NCI-H2196 (cell line): ENCODE data around the gene TTBK2.
"Not testable (repeated sequence)": the region's sequence is repeated elsewhere in the genome, so short reads cannot be mapped to it uniquely, and the experiment has no call there.

Experiments used
- DNase-seq: peaks from one replicate; lab custom pipeline; 2025; ENCODE audit not compliant: unreplicated experiment; lab: John Stamatoyannopoulos, UW

TTBK2 gene

DNA sequence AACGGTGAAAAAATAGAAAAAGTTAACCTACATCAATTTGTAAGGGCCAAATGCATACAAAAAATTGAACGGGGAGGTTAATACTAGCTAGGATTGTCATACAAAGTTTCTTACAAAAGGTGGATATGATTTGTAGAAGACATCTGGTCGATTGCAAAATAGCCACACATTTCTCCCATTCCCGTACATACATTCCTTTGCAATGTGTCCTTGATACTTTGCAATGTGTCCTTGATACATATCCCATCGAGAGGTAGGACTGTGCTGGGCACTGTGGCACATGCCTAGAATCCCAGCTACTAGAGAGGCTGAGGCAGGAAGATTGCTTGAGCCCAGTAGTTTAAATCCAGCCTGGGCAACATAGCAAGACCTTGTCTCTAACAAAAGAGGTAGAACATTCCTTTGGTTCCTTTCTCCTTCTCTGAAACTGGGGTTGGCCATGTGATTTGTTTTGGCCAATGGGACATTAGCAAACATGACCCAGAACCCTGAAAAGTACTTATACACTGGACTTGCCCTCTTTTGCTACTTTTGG is 9.5 kb downstream of the TTBK2 start:
- DNase-seq = no peak

DNA sequence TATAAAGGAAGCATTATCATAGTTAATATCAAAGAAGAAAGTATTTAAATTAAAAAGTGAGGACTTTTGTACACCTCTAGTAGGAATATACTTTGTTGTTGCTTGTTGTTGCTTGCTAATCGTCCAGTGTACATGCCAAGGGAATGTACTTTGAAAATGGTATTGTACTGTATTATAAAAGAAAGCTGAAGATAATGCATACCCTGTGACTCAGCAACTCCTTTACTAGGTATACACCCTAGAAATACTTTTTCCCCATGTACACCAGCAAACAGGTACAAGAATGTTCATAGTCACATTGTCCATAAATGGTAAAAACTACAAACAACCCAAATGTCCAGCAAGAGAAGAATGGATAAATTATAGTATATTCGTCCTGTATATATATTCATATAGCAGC is 12.0 kb downstream of the TTBK2 start:
- no peak for DNase-seq

DNA sequence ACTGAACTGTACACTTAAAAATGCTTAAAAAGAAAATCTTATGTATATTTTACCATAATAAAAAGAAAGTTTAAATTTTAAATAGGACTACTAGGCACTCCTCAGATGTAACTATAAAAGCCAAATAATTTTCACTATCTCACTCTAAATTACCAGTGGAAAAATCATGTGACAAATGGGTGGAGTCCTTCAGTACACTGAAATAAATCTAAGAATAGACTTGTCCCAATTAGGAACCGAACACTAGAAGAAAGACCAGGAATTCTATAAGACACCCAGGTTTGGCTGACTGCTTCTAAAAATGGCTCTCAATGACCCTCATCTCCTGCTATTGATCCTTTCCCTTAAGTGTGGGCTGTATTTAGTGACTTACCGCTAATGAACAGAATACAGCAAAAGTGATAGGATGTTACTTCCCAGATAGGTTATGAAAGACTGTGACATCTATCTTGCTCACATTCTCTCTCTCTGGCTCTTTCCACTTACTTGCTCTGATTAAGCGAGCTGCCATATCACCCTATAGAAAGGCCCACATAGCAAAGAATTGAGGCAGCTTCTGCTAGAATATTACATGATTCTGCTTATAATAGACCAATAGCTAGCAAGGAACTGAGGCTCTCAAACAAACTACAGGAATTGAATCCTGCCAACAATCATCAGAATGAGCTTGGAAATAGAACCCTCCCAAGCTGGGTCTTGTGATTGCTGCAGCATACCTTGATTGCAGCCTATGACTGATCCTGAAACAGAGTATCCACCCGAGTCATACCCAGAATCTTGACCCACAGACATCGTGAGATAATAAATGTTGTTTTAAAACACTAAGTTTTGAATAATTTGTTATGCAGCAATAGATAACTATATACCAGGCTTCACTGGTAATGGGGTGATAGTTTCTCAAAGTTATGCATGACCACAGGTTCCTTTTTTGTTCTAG is 16.9 kb downstream of the TTBK2 start:
- no peak for DNase-seq

DNA sequence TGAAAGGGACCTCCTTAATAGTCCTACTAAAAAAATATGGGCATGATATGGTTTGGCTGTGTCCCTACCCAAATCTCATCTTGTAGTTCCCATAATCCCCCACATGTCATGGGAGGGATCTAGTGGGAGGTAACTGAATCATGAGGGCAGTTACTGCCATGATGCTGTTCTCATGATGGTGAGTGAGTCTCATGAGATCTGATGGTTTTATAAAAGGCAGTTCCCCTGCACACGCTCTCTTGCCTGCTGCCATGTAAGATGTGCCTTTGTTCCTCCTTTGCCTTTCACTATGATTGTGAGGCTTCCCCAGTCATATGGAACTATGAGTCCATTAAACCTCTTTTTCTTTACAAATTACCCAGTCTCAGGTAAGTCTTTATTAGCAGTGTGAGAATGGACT is 26.7 kb downstream of the TTBK2 start:
- not testable (repeated sequence) for DNase-seq

DNA sequence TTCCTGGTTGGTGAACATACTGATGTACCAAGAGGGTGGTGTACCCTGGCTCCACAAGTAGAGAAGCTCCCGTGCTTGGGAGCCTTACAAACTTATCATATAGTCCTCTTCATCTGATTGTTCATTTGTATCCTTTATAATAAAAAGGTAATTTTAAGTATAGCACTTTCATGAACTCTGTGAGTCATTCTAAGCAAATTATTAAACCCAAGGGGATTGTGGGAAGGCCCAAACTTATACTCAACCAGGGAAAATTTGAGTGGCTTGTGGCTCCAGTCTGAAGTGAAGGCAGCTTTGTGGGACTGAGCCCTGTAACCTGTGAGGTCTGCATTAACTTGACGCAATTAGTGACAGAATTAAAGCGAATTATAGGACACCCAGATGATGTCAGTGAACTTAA is 29.0 kb downstream of the TTBK2 start:
- no peak for DNase-seq

DNA sequence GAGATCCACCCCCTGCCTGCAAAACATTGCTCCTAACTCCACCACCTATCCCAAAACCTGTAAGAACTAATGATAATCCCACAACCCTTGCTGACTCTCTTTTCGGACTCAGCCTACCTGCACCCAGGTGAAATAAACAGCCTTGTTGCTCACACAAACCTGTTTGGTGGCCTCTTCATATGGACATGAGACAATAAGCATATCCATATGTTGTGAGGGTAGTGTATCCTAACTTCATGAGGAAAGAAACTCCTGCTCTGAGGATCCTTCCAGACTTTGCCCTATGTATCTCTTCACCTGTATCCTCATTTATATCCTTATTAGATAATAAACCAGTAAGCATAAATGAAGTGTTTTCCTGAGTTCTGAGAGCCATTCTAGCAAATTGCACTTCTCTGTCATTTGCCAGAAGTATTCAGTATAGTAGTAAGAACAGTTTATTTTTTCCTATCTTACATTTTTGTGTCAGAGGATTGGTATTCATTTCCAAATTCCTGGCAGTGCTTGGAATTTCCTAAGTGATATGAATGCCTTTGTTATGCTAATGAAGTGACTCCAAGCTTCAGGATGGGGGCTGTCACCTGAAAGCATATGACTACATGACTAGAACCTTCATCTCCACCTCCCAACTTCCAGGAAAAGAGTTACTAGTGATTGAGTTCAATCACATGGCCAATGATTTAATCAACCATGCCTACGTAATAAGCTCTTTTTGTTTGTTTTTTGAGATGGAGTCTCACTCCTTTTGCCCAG is 30.2 kb downstream of the TTBK2 start:
- DNase-seq = no peak

DNA sequence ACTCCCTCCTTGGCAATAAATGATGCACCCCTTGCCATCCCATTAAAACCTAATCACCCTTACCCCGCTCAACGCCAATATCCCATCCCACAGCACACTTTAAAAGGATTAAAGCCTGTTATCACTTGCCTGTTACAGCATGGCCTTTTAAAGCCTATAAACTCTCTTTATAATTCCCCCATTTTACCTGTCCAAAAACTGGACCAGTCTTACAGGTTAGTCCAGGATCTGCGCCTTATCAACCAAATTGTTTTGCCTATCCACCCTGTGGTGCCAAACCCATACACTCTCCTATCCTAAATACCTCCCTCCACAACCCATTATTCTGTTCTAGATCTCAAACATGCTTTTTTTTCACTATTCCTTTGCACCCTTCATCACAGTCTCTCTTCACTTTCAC is 33.2 kb downstream of the TTBK2 start:
- DNase-seq = not testable (repeated sequence)

DNA sequence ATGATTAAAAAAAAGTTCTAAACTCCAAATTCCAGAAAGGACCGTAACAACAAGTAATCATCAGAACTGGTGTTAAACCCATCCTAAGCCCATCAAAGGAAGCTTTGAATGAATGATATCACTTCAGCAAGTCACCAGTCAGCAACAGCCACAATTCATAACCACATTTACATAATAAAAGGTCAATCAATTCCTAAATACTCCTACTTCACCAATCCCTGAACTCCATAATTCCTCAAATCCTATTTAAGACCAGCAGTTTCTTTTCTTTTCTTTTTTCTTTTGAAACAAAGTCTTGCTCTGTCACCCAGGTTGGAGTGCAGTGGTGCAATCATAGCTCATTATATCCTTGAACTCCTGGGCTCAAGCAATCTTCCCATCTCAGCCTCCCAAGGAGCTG is 40.5 kb downstream of the TTBK2 start:
- DNase-seq = no peak

DNA sequence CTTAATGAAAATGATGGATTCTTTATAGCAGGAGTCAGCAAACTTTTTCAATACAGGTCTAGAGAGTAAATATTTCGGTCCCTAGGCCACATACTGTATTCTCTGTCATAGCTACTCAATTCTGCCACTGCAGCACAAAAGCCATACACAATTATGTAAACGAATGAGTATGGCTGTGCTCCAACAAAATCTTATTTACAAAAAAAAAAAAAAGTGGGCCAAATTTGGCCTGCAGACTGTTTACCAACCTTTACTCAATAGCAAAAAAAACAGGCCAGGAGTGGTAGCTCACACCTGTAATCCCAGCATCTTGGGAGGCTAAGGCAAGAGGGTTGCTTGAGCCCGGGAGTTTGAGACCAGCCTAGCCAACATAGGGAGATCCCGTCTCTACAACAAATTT is 41.1 kb downstream of the TTBK2 start:
- peak; percentile 2 for DNase-seq

DNA sequence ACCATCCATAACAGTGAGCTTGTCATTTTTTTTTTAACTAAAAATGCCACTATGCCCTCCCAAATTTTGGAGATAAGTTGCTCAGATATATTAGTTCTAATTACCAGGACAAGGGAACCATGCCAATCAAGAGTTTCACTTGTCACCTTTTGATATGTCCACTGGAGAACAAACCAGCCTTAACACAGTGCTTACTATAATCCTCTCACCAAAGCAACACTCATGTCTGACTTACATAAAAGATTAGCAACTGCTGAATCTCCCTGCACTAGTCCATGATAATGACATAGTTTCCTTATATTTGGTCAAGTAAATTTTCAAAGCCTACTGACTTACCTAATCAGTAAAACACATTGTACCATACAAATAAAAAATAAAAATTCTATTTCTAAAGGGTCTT is 44.4 kb downstream of the TTBK2 start:
- DNase-seq = no peak

DNA sequence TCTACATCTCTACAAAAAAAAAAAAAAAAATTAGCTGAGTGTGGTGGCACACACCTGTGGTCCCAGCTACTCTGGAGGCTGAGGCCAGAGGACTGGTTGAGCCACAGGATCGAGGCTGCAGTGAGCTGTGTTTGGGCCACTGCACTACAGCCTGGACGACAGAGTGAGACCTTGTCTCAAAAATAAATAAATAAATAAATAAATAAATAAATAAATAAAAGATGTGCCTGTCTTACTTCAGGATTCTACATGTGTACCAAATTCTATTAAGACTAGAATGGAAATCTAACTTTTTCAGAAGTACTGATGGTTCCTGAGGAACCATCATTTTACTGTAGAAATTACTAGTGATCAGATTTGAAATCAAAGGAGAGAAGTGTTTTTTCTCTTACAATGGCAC is 51.9 kb downstream of the TTBK2 start:
- no peak for DNase-seq

DNA sequence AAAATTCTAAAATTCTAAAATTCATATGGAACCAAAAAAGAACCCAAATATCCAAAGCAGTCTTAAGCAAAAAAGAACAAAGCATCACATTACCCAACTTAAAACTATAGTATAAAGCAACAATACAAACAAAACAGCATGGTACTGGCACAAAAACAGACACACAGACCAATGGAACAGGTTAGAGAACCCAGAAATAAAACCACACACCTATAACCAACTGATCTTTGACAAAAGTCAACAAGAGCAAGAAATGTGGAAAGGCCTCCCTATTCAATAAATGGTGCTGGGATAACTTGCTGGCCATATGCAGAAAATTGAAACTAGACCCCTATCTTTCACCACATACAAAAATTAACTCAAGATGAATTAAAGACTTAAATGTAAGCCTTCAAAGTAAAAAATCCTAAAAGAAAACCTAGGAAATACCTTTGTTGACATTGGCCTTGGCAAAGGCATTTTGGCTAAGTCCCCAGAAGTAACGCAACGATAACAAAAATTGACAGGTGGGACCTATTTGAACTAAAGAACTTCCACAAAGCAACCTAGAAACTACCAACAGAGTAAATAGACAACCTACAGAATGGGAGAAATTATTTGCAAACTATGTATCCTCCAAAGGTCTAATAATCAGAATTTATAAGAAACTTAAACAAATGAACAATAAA is 56.9 kb downstream of the TTBK2 start:
- no peak for DNase-seq

DNA sequence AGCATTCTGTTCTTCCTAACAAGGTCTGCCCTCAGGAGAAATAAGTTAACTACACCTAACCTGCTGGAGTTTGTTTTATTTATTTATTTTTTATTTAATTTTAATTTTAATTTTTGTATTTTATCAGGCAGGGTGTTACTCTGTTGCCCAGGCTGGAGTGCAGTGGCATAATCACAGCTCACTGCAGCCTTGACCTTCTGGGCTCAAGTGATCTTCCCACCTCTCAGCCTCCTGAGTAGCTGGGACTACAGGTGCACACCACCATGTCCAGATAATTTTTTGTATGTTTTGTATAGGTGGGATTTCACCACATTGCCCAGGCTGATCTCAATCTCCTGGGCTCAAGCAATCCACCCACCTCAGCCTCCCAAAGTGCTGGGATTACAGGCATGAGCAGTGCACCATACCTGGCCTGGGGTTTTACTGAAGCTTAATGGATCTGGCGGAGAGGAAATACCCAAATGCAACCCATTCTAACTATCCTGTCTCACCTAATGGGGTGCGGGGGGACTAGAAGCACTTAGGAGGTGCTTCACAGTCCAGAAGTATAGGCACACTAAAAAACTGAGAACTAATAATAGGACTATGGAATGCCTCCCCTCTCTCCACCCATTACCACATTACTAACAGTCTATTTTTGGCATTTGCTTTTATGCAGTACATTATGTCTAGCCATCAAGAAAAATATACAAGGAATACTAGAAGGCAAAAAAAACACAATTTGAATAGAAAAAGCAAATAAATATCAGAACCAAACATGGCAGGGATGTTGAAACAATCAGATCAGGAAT is 61.4 kb downstream of the TTBK2 start:
- no peak for DNase-seq

DNA sequence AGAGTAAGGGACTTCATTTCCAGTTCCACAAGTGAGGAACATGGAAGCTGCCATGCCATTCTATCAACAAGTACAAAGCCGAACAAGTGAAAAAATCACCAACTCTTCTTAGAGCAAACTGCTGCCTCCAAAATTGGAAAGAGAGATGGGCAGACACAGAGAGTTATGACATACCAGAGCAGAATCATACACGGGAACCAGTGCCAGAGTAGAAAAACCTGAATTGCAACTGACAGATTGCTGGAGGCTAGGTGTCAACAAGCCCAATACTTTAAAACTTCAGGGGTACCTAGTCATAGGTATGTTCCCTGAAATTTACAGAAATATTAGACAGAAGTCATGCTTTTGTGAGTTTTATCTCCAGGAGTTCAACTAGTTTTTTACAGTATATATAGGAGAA is 62.0 kb downstream of the TTBK2 start:
- DNase-seq = no peak

DNA sequence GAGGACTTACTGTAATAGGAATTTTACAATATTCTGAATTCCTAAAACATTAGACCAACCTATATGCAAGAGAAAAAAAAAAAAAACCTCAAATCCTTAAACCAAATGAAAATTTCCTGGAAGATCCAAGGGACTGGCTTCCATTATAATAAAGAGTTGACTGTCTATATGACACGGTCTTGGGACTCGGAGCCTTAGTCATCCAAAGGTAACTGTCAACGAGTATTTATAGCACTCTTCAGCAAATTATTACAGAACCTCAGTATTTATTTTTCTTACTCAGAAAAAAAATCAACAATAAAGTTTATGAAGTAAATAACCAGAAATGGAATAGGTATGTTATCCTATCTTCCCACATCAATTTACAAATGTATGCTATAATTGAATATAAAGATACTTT is 66.0 kb downstream of the TTBK2 start:
- no peak for DNase-seq

DNA sequence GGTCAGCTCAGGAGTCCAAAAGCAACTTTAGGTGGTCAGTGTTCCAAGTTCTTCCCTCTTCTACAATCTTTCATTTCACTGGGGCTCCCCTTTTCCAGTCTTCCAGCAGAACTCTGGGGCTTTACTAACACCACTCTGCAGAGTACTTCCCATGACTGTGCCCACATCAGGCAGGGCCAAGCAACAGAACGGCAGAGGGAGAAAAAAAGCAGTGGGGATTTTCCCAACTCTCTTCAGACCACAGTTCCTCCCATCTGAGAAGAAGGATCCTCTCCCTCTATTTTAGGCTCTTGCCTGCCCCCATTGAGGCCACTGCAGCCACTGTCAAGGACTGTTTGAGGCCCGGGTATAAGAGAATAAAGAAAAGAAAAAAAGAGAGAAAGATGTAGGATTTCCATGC is 70.7 kb downstream of the TTBK2 start:
- no peak for DNase-seq

DNA sequence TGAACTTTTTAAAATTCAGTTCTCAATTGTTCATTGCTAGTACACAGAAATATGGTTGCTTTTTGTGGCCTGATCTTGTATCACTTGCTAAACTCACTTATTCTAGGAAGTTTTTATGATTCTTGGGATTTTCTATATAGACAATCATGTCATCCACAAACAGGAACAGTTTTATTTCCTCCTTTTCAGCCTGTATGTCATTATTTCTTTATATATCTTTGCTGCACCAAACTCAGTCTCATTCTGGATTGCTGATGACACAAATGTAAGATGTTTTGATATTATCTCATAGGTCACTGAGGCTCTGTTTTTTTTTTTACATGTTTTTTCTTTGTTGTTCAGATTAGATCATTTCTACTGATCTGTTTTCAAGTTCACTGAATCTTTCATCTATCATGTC is 71.7 kb downstream of the TTBK2 start:
- no peak for DNase-seq

DNA sequence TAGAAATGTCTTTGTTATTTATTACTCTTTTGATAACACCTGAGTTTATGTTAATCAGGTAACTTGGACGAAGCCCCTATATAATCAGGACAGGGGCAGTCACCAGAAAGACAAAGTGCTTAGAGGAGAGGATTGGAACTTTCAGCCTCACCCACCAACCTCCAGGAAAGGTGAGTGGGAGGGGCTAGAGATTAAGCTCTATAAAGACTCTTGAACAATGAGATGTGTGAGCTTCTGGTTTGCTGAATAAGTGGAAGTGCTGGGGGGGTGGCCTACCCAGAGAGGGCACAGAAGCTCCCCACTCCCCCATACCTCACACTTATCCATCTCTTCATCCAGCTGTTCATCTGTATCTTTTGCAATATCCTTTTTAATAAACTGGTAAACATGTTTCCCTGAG is 73.9 kb downstream of the TTBK2 start:
- DNase-seq = no peak

DNA sequence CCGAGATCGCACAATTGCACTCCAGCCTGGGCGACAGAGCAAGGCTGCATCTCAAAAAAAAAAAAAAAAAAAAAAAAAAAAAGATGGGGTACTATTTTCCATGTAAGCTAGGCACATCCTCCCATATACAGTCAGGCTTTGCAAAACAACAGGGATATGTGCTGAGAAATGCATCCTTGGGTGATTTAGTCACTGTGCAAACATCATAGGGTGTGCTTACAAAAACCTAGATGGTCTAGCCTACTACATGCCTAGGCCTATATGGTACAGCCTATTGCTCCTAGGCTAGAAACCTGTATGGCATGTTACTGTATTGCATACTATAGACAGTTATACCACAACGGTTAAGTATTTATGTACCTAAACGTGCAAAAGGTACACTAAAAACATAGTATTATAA is 75.0 kb downstream of the TTBK2 start:
- no peak for DNase-seq

DNA sequence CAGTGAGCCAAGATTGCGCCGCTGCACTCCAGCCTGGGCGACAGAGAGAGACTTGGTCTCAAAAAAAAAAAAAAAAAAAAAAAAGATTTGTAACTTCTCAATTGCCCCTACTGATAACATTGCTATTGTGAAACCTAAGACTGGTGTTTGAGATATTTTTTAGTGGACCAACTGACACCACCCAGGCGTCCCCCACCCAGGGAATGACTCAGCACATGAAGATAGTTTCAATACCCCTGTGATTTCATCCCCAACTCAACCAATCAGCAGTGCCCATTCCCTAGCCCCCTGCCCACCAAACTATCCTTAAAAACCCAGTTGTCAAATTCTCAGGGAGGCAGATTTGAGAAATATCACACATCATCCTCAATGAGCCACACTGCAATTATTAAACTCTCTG is 76.9 kb downstream of the TTBK2 start:
- no peak for DNase-seq

DNA sequence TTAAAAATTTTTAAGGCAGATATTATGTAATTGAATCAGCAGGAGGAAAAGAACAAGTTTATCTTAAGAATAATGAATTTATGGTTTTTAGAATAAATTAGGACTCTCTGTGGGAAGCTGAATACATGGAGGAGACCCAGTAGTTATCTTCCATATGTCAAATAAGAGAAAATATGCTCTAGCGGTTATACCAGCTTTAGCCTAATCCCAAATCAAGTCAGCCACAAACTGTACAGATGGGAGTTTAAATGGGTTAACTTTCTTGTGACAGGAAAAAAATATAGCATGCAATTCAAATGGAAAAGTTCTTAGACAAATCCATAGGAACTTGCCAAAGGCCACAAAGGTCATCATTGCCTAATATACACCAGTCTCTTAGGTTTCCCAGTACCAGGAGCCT is 84.3 kb downstream of the TTBK2 start:
- no peak for DNase-seq
